HEK293 (cell line): ENCODE data around the gene HLA-DQB1.

Source experiments
- CTCF ChIA-PET: fragments of 350-600 bp; formaldehyde crosslinking; extraction: SDS; loops from one replicate; lab custom pipeline; 2021; ENCODE audit warnings: antibody characterized with exemption; lab: Yijun Ruan, JAX
- POLR2A ChIA-PET: fragments of 300-600 bp; formaldehyde crosslinking; extraction: SDS; loops from one replicate; lab custom pipeline; 2020; ENCODE audit warnings: antibody characterized with exemption, inconsistent platforms; lab: Yijun Ruan, JAX
- H3K27ac ChIP-seq: fragments of 200-500 bp; sonication (Bioruptor generic); 2 replicates; pipeline ENCODE4 v1.5.1; 2014; ENCODE audit warnings: low read depth, low read length, control low read depth, inconsistent platforms; ENCODE audit errors: extremely low read depth
- H3K36me3 ChIP-seq, 2 experiments: fragments of 200-500 bp in 1 of 2; sonication (Bioruptor generic) in 1 of 2; 1 replicate in 1 of 2; 2 replicates in 1 of 2; pipeline ENCODE4 v1.5.1; 2014 to 2017; ENCODE audit warnings: inconsistent platforms in 2 of 2, low read length in 2 of 2; ENCODE audit not compliant: control insufficient read depth in 2 of 2, insufficient read depth in 1 of 2
- H3K4me1 ChIP-seq: fragments of 200-500 bp; sonication (Bioruptor generic); 2 replicates; pipeline ENCODE4 v1.5.1; 2014; ENCODE audit warnings: mild to moderate bottlenecking, low read length, inconsistent platforms; ENCODE audit not compliant: control insufficient read depth, insufficient read depth
- H3K4me3 ChIP-seq: 2 replicates; pipeline ENCODE4 v1.5.1; 2011; ENCODE audit warnings: low read depth, mild to moderate bottlenecking, control low read depth, low read length, moderate library complexity
- H3K9me3 ChIP-seq: fragments of 200-500 bp; sonication (Bioruptor generic); 2 replicates; pipeline ENCODE4 v1.5.1; 2014; ENCODE audit warnings: low read depth, low read length, inconsistent platforms; ENCODE audit not compliant: control insufficient read depth, insufficient read depth
- ATF2 ChIP-seq: fragments of 450-650 bp; formaldehyde crosslinking; IDR thresholded peaks from 2 replicates; pipeline ENCODE4 v1.5.1; 2016; ENCODE audit warnings: missing biosample characterization, missing genetic modification characterization, low read depth
- EGR2 ChIP-seq: fragments of 450-650 bp; formaldehyde crosslinking; IDR thresholded peaks from 2 replicates; pipeline ENCODE4 v1.5.1; 2016; ENCODE audit warnings: low read depth, missing biosample characterization, missing genetic modification characterization
- FEZF1 ChIP-seq: fragments of 450-650 bp; formaldehyde crosslinking; IDR thresholded peaks from 2 replicates; pipeline ENCODE4 v1.5.1; 2016; ENCODE audit warnings: missing biosample characterization, missing genetic modification characterization
- GFI1B ChIP-seq: fragments of 450-650 bp; formaldehyde crosslinking; IDR thresholded peaks from 2 replicates; pipeline ENCODE4 v1.5.1; 2016; ENCODE audit warnings: missing biosample characterization, missing genetic modification characterization
- PRDM4 ChIP-seq: fragments of 450-650 bp; formaldehyde crosslinking; IDR thresholded peaks from 2 replicates; pipeline ENCODE4 v1.5.1; 2017; ENCODE audit warnings: missing biosample characterization, missing genetic modification characterization
- PRDM6 ChIP-seq: fragments of 450-650 bp; formaldehyde crosslinking; IDR thresholded peaks from 2 replicates; pipeline ENCODE4 v1.5.1; 2017; ENCODE audit warnings: missing biosample characterization, missing genetic modification characterization
- SP3 ChIP-seq: fragments of 450-650 bp; formaldehyde crosslinking; IDR thresholded peaks from 2 replicates; pipeline ENCODE4 v1.5.1; 2016; ENCODE audit warnings: missing biosample characterization, missing genetic modification characterization
- WT1 ChIP-seq: fragments of 450-650 bp; formaldehyde crosslinking; IDR thresholded peaks from 2 replicates; pipeline ENCODE4 v1.5.1; 2016; ENCODE audit warnings: missing biosample characterization, missing genetic modification characterization
- ZBTB17 ChIP-seq: fragments of 450-650 bp; formaldehyde crosslinking; IDR thresholded peaks from 2 replicates; pipeline ENCODE4 v1.5.1; 2016; ENCODE audit warnings: missing biosample characterization, missing genetic modification characterization
- ZBTB6 ChIP-seq: fragments of 450-650 bp; formaldehyde crosslinking; IDR thresholded peaks from 2 replicates; pipeline ENCODE4 v1.5.1; 2017; ENCODE audit warnings: missing biosample characterization, missing genetic modification characterization
- ZFHX2 ChIP-seq: fragments of 450-650 bp; formaldehyde crosslinking; conservative IDR thresholded peaks from 2 replicates; pipeline ENCODE4 v1.5.1; 2016; ENCODE audit warnings: missing biosample characterization, missing genetic modification characterization
- ZNF132 ChIP-seq: fragments of 450-650 bp; formaldehyde crosslinking; IDR thresholded peaks from 2 replicates; pipeline ENCODE4 v1.5.1; 2017; ENCODE audit warnings: missing biosample characterization, missing genetic modification characterization, borderline replicate concordance
- ZNF146 ChIP-seq: fragments of 450-650 bp; formaldehyde crosslinking; IDR thresholded peaks from 2 replicates; pipeline ENCODE4 v1.5.1; 2016; ENCODE audit warnings: missing biosample characterization, missing genetic modification characterization
- ZNF2 ChIP-seq: fragments of 450-650 bp; formaldehyde crosslinking; IDR thresholded peaks from 2 replicates; pipeline ENCODE4 v1.5.1; 2016; ENCODE audit warnings: missing biosample characterization, missing genetic modification characterization
- ZNF292 ChIP-seq: fragments of 450-650 bp; formaldehyde crosslinking; IDR thresholded peaks from 2 replicates; pipeline ENCODE4 v1.5.1; 2016; ENCODE audit warnings: low read depth, missing biosample characterization, missing genetic modification characterization, borderline replicate concordance
- ZNF324 ChIP-seq: fragments of 450-650 bp; formaldehyde crosslinking; IDR thresholded peaks from 2 replicates; pipeline ENCODE4 v1.5.1; 2016; ENCODE audit warnings: missing biosample characterization, missing genetic modification characterization
- ZNF335 ChIP-seq: fragments of 450-650 bp; formaldehyde crosslinking; conservative IDR thresholded peaks from 2 replicates; pipeline ENCODE4 v1.5.1; 2016; ENCODE audit warnings: missing biosample characterization, missing genetic modification characterization
- ZNF366 ChIP-seq: fragments of 450-650 bp; formaldehyde crosslinking; conservative IDR thresholded peaks from 2 replicates; pipeline ENCODE4 v1.5.1; 2016; ENCODE audit warnings: missing biosample characterization, missing genetic modification characterization
- ZNF433 ChIP-seq: fragments of 450-650 bp; formaldehyde crosslinking; IDR thresholded peaks from 2 replicates; pipeline ENCODE4 v1.5.1; 2016; ENCODE audit warnings: missing biosample characterization, missing genetic modification characterization, low read depth
- ZNF473 ChIP-seq: fragments of 450-650 bp; formaldehyde crosslinking; IDR thresholded peaks from 2 replicates; pipeline ENCODE4 v1.5.1; 2017; ENCODE audit warnings: missing biosample characterization, missing genetic modification characterization
- ZNF585B ChIP-seq: fragments of 450-650 bp; formaldehyde crosslinking; IDR thresholded peaks from 2 replicates; pipeline ENCODE4 v1.5.1; 2016; ENCODE audit warnings: missing biosample characterization, missing genetic modification characterization
- ZNF600 ChIP-seq: fragments of 450-650 bp; formaldehyde crosslinking; IDR thresholded peaks from 2 replicates; pipeline ENCODE4 v1.5.1; 2016; ENCODE audit warnings: missing biosample characterization, missing genetic modification characterization
- ZNF704 ChIP-seq: fragments of 450-650 bp; formaldehyde crosslinking; IDR thresholded peaks from 2 replicates; pipeline ENCODE4 v1.5.1; 2016; ENCODE audit warnings: missing biosample characterization, missing genetic modification characterization
- ZNF768 ChIP-seq: fragments of 450-650 bp; formaldehyde crosslinking; IDR thresholded peaks from 2 replicates; pipeline ENCODE4 v1.5.1; 2018; ENCODE audit warnings: missing biosample characterization, mild to moderate bottlenecking, missing genetic modification characterization
- ZNF843 ChIP-seq: fragments of 450-650 bp; formaldehyde crosslinking; IDR thresholded peaks from 2 replicates; pipeline ENCODE4 v1.5.1; 2016; ENCODE audit warnings: missing biosample characterization, missing genetic modification characterization
- ZXDB ChIP-seq: fragments of 450-650 bp; formaldehyde crosslinking; IDR thresholded peaks from 2 replicates; pipeline ENCODE4 v1.5.1; 2016; ENCODE audit warnings: missing biosample characterization, missing genetic modification characterization

The HLA-DQB1 gene

GRCh38 chr6:32625137-32625536, 41.3 kb downstream of the HLA-DQB1 start:
- H3K27ac ChIP-seq: peak overlapping the region; percentile 27; the same call in 1 of the 2 replicates
- TF ChIP-seq ATF2 (tag by site-specific recombination) (peak; percentile 88), ZNF585B (tag by site-specific recombination) (no peak), WT1 (tag by site-specific recombination) (peak; percentile 78), ZNF366 (tag by site-specific recombination) (peak; percentile 9; the same call in 1 of the 2 replicates), ZNF473 (tag by site-specific recombination) (no peak)
- TF ChIP-seq, all 188 proteins: peak for 3
- POLR2A ChIA-PET: no interaction called here
- Histone ChIP-seq H3K4me1 (peaks cover 18% of the 10 kb centered on the region), H3K4me3 (no peak overlapping the region), H3K36me3 (no peaks in the 10 kb centered on the region), H3K9me3 (no peaks in the 10 kb centered on the region)
- CTCF ChIA-PET: no interaction called here

GRCh38 chr6:32624565-32624964, 41.9 kb downstream of the HLA-DQB1 start:
- Histone ChIP-seq H3K36me3 (no peaks in the 10 kb centered on the region), H3K4me3 (no peak overlapping the region), H3K9me3 (no peaks in the 10 kb centered on the region), H3K27ac (no peak overlapping the region), H3K4me1 (peaks cover 18% of the 10 kb centered on the region)
- POLR2A ChIA-PET: no interaction called here
- CTCF ChIA-PET: interaction anchor here (0.9 to 4.5 kb wide), 3 partner anchors 10 to 64 kb away, joined by 3 to 101 read pairs (median 97); partner anchors contain the start of gene HLA-DQA1
- TF ChIP-seq ZNF704 (tag by site-specific recombination) (no peak), ZNF335 (tag by site-specific recombination) (no peak), GFI1B (tag by site-specific recombination) (no peak), PRDM6 (tag by site-specific recombination) (peak; percentile 83), EGR2 (tag by site-specific recombination) (peak; percentile 40; the same call in 1 of the 2 replicates), SP3 (no peak), FEZF1 (tag by site-specific recombination) (peak; percentile 86), ZNF324 (tag by site-specific recombination) (no peak), ZNF843 (tag by site-specific recombination) (peak; percentile 94), ZNF768 (tag by site-specific recombination) (no peak), ZNF132 (no peak), ZNF600 (tag by site-specific recombination) (no peak), ZNF2 (tag by site-specific recombination) (no peak), ZBTB17 (tag by site-specific recombination) (no peak), ZBTB6 (tag by site-specific recombination) (no peak), ZNF292 (tag by site-specific recombination) (no peak), ZXDB (tag by site-specific recombination) (peak; percentile 85), ZNF146 (tag by site-specific recombination) (no peak), ZFHX2 (tag by site-specific recombination) (peak; percentile 37; the same call in 1 of the 2 replicates), ZNF433 (tag by site-specific recombination) (no peak), PRDM4 (peak; percentile 56)
